K562 (cell line): Measurements from ENCODE around the gene CLCF1. TPM values are rescaled to one million over a fixed set of nuclear protein-coding genes. Genes with fewer than 3 reads are reported as not detected.

Source experiments
- ATF4 ChIP-seq: fragments of 450-650 bp; formaldehyde crosslinking; IDR thresholded peaks from 2 replicates; pipeline ENCODE4 v1.4.0; 2022; ENCODE audit warnings: mild to moderate bottlenecking, moderate library complexity
- BHLHE40 ChIP-seq: IDR thresholded peaks from 2 replicates; pipeline ENCODE4 v1.6.1; 2011; ENCODE audit warnings: low read length, improper control_type of control experiment
- CBX1 ChIP-seq: sonication (generic); IDR thresholded peaks from 2 replicates; pipeline ENCODE4 v1.6.1; 2016; ENCODE audit warnings: antibody characterized with exemption, low read depth, mild to moderate bottlenecking
- EGR1 ChIP-seq: fragments of 450-650 bp; conservative IDR thresholded peaks from 2 replicates; pipeline ENCODE4 v1.6.1; 2017; ENCODE audit warnings: mild to moderate bottlenecking
- GABPA ChIP-seq: fragments of 200-800 bp; sonication (Bioruptor generic); conservative IDR thresholded peaks from 2 replicates; pipeline ENCODE4 v1.6.1; 2016; ENCODE audit warnings: low read depth, missing genetic modification characterization, missing compliant biosample characterization
- GABPB2 ChIP-seq: fragments of 250-450 bp; sonication (Bioruptor Pico); conservative IDR thresholded peaks from 2 replicates; pipeline ENCODE4 v1.5.1; 2021; ENCODE audit warnings: mild to moderate bottlenecking
- JUN ChIP-seq, 2 experiments: sonication (generic) in 1 of 2; formaldehyde crosslinking in 1 of 2; IDR thresholded peaks; 2 replicates each; pipeline versions ENCODE4 v1.6.1 to v1.8.0; 2012 to 2022; ENCODE audit warnings: borderline replicate concordance in 2 of 2, mild to moderate bottlenecking in 2 of 2, improper control_type of control experiment in 1 of 2, low read depth in 1 of 2, low read length in 1 of 2, missing genetic modification reagents in 1 of 2
- JUND ChIP-seq, 2 experiments: IDR thresholded peaks; 2 replicates in 1 of 2; 3 replicates in 1 of 2; pipeline ENCODE4 v1.6.1; 2011; ENCODE audit warnings: borderline replicate concordance in 2 of 2, low read depth in 2 of 2, low read length in 2 of 2, improper control_type of control experiment in 1 of 2, missing biosample characterization in 1 of 2, missing genetic modification characterization in 1 of 2, missing genetic modification reagents in 1 of 2
- MAZ ChIP-seq, 2 experiments: fragments of 450-650 bp in 1 of 2; sonication (generic) in 1 of 2; formaldehyde crosslinking; IDR thresholded peaks in 1 of 2; conservative IDR thresholded peaks in 1 of 2; 2 replicates each; pipeline versions ENCODE4 v1.4.0 to v1.5.0; 2020; ENCODE audit warnings: mild to moderate bottlenecking in 1 of 2, missing genetic modification reagents in 1 of 2
- NCOR1 ChIP-seq: fragments of 450-650 bp; IDR thresholded peaks from 2 replicates; pipeline ENCODE4 v1.6.1; 2016; ENCODE audit warnings: mild to moderate bottlenecking, moderate library complexity
- NFRKB ChIP-seq: fragments of 450-650 bp; IDR thresholded peaks from 2 replicates; pipeline ENCODE4 v1.6.1; 2016; ENCODE audit warnings: low read depth
- SIRT6 ChIP-seq: IDR thresholded peaks from one replicate; pipeline ENCODE4 v1.6.1; 2012; ENCODE audit warnings: low read depth, mild to moderate bottlenecking, control low read depth, inconsistent platforms, low read length, moderate library complexity
- TAF15 ChIP-seq: fragments of 200-400 bp; formaldehyde crosslinking; IDR thresholded peaks from 2 replicates; pipeline ENCODE4 v1.6.1; 2017; ENCODE audit warnings: mild to moderate bottlenecking, low read depth, low read length, moderate library complexity
- ZBED1 ChIP-seq: IDR thresholded peaks from 2 replicates; pipeline ENCODE4 v1.6.1; 2014
- ZNF134 ChIP-seq: fragments of 250-450 bp; sonication (Bioruptor Pico); conservative IDR thresholded peaks from 2 replicates; pipeline ENCODE4 v1.4.0; 2020
- ZNF3 ChIP-seq: fragments of 250-450 bp; sonication (Bioruptor Pico); IDR thresholded peaks from 2 replicates; pipeline ENCODE4 v1.5.0; 2021; ENCODE audit warnings: mild to moderate bottlenecking, moderate library complexity
- ZNF347 ChIP-seq: fragments of 450-650 bp; formaldehyde crosslinking; IDR thresholded peaks from 2 replicates; pipeline ENCODE4 v1.4.0; 2020; ENCODE audit warnings: low read depth, mild to moderate bottlenecking, moderate library complexity
- ZNF696 ChIP-seq: fragments of 250-450 bp; sonication (Bioruptor Pico); conservative IDR thresholded peaks from 2 replicates; pipeline ENCODE4 v1.4.0; 2020; ENCODE audit warnings: mild to moderate bottlenecking, moderate library complexity
- ZNF76 ChIP-seq: fragments of 250-450 bp; sonication (Bioruptor Pico); IDR thresholded peaks from 2 replicates; pipeline ENCODE4 v1.4.0; 2020; ENCODE audit warnings: mild to moderate bottlenecking, moderate library complexity, borderline replicate concordance
- polyA plus RNA-seq, 8 experiments: library from polyadenylated mRNA; depleted of rRNA in 4 of 8; stranded (reverse) in 5 of 8; unstranded in 3 of 8; fragments of >200 nt; fragmentation: Nextera tagmentation in 2 of 8; fragmentation: Illumina TruSeq in 1 of 8; extraction: Ambion mirVana in 2 of 8; extraction: Trizol in 1 of 8; gene quantifications; 2 replicates each; pipeline versions ENCODE4 v1.2.1 to v1.2.3, GENCODE V29; 2011 to 2014; ENCODE audit warnings: inconsistent platforms in 1 of 8, missing spikeins in 1 of 8
- total RNA-seq, 7 experiments: library from RNA; depleted of rRNA in 6 of 7; stranded (reverse); fragments of >200 nt in 6 of 7; fragmentation: Illumina TruSeq in 2 of 7; extraction: Trizol in 2 of 7; gene quantifications; 2 replicates each; pipeline versions ENCODE4 v1.2.1 to v1.2.3, GENCODE V29; 2011 to 2021; ENCODE audit warnings: low replicate concordance in 1 of 7
- TF ChIP-seq, protein P1 (sequence below): sonication (generic); formaldehyde crosslinking; IDR thresholded peaks from 2 replicates; pipeline ENCODE4 v1.8.1; 2023; ENCODE audit warnings: mild to moderate bottlenecking, missing genetic modification reagents
- TF ChIP-seq, protein P2 (sequence below): sonication (generic); formaldehyde crosslinking; IDR thresholded peaks from 2 replicates; pipeline ENCODE4 v1.9.0; 2022; ENCODE audit warnings: mild to moderate bottlenecking, missing genetic modification reagents
- TF ChIP-seq, protein P3 (sequence below): IDR thresholded peaks from 2 replicates; pipeline ENCODE4 v1.6.1; 2011; ENCODE audit warnings: borderline replicate concordance, low read depth, mild to moderate bottlenecking, moderate library complexity, low read length; ENCODE audit not compliant: insufficient read depth, poor library complexity, severe bottlenecking

The CLCF1 gene
- total and polyA plus RNA-seq, 9 of the 15 experiments (the other 6 are each of a cell fraction or from before 2014, with no cell fraction given) = 0.49 to 5.8 (median 3.0) TPM

DNA sequence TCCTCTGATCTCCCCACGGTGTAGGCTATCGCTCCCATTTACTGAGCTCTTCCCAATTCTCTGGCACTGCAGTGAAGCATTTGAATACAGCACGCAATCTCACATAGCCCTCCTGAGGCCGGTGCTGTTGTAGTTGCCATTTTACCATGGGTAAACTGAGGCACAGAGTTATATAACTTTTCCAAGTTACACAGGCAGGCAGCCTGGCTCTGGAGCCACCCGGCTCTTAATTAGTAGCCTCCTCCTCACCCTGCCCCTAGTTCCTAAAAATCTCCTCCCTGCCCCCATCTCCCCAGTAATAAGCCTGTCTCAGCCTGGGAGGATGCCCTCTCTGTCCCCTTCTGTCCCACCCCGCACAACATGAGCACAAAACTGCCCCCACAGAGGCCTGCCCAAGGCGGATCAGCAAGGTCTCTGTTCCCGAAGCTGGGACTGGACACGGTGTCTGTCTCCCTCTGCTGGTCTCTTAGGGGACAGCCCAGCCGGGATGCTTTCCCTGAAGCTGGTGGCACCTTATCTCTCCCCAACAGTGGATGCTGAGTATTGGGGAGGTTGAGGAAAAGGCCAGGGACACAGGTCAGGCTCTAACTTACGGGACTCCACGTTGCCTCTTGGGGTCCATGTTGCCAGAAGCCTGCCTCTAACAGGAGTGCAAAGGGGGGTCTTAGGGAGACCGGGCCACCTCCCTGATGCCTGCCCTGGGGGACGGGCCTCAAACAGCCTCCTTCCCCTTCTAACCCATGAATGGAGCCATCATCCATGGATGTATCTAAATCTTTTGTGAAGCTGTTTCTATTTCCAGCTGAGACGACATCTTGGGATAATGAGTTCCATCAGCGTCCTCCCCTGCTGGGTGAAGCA is 9.1 kb upstream of the CLCF1 start (continued):
- TF ChIP-seq ZNF696 (CRISPR knock-in tag) (no peak), ZNF76 (no peak), NFRKB (no peak), ZNF347 (CRISPR knock-in tag) (no peak), ZNF134 (no peak), JUND (IDR thresholded peaks at IDR 0.05; ENCODE audit: borderline replicate concordance, low read depth, low read length) (no peak), JUND (tag; IDR thresholded peaks at IDR 0.05; ENCODE audit: borderline replicate concordance, low read depth, low read length) (no peak; the same call in 2 of the 3 replicates), ZNF3 (CRISPR knock-in tag) (no peak), CBX1 (0 out of 2 replicates have a peak, but pooled peaks have one; percentile 41), BHLHE40 (peak; percentile 56), EGR1 (peak; percentile 33; the same call in 1 of the 2 replicates), SIRT6 (no peak), NCOR1 (no peak), GABPA (tag) (no peak), TAF15 (no peak), GABPB2 (CRISPR knock-in tag) (no peak), ATF4 (CRISPR knock-in tag) (no peak), JUN (IDR thresholded peaks at IDR 0.05; ENCODE audit: borderline replicate concordance, low read depth, low read length) (no peak), JUN (CRISPR knock-in tag; IDR thresholded peaks at IDR 0.05; ENCODE audit: borderline replicate concordance) (no peak), ZBED1 (no peak), MAZ (CRISPR knock-in tag; conservative IDR thresholded peaks at IDR 0.05 in 1 of 2, IDR thresholded peaks at IDR 0.05 in 1 of 2) (peak; percentile 67 to 92; a peak in 3 of 4 replicates)
- TF ChIP-seq, protein P1, sequence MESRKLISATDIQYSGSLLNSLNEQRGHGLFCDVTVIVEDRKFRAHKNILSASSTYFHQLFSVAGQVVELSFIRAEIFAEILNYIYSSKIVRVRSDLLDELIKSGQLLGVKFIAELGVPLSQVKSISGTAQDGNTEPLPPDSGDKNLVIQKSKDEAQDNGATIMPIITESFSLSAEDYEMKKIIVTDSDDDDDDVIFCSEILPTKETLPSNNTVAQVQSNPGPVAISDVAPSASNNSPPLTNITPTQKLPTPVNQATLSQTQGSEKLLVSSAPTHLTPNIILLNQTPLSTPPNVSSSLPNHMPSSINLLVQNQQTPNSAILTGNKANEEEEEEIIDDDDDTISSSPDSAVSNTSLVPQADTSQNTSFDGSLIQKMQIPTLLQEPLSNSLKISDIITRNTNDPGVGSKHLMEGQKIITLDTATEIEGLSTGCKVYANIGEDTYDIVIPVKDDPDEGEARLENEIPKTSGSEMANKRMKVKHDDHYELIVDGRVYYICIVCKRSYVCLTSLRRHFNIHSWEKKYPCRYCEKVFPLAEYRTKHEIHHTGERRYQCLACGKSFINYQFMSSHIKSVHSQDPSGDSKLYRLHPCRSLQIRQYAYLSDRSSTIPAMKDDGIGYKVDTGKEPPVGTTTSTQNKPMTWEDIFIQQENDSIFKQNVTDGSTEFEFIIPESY = 0 out of 2 replicates have a peak, but pooled peaks have one; percentile 33
- TF ChIP-seq, protein P2, sequence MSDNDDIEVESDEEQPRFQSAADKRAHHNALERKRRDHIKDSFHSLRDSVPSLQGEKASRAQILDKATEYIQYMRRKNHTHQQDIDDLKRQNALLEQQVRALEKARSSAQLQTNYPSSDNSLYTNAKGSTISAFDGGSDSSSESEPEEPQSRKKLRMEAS = no peak
- TF ChIP-seq, protein P3, sequence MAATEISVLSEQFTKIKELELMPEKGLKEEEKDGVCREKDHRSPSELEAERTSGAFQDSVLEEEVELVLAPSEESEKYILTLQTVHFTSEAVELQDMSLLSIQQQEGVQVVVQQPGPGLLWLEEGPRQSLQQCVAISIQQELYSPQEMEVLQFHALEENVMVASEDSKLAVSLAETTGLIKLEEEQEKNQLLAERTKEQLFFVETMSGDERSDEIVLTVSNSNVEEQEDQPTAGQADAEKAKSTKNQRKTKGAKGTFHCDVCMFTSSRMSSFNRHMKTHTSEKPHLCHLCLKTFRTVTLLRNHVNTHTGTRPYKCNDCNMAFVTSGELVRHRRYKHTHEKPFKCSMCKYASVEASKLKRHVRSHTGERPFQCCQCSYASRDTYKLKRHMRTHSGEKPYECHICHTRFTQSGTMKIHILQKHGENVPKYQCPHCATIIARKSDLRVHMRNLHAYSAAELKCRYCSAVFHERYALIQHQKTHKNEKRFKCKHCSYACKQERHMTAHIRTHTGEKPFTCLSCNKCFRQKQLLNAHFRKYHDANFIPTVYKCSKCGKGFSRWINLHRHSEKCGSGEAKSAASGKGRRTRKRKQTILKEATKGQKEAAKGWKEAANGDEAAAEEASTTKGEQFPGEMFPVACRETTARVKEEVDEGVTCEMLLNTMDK = no peak
